HG03469 (cell line): ENCODE data around the gene DHH.

ENCODE experiments used
- ATAC-seq: cut with Tn5 transposase; IDR thresholded peaks from one replicate; pipeline ENCODE4 v1.9.1; 2021; ENCODE audit warnings: mild to moderate bottlenecking, moderate library complexity, moderate number of reproducible peaks; ENCODE audit not compliant: unreplicated experiment

The DHH gene

DNA sequence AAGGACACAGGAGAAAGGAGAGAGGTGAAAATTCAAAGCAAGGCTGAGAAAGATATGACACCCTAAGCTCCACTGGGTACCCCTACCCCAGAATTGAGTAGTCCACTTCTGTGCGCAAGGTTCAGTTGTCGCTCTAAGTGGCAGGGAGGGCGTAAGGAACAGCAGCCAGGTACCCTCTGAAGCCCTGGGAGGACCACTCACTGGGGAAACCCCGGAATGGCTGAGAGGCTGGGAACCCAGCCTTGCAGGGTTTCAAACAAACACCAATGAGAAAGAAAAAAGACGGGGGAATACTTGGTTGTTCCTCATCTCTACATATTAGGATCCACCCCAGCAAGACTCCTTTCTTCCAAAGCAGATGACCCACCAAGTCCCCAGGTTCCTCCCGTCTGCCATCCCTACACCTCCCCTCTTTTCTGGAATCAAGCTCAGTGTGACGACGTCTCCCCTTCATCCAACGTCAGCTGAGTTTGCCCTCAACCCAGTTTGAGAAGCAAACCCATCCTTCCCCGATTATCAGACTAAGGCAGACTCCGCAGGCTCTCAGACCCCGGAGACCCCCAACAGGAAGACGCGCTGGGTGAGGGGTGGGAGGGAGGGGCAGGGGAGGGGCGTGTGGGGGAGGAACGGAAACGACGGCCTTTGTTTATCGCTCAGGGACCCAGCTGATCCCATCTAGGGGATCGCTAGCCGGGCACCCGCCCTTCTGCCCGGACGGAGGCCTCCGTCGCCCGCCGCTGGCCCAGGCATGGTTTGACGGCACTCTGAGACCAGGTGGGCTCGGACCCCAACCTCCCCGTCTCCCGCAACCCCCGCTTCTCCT is 15.3 kb upstream of the DHH start:
- no peak for ATAC-seq

GRCh38 chr12:49108958-49109404 is 14.4 kb upstream of the DHH start:
- ATAC-seq, result no peak

DNA sequence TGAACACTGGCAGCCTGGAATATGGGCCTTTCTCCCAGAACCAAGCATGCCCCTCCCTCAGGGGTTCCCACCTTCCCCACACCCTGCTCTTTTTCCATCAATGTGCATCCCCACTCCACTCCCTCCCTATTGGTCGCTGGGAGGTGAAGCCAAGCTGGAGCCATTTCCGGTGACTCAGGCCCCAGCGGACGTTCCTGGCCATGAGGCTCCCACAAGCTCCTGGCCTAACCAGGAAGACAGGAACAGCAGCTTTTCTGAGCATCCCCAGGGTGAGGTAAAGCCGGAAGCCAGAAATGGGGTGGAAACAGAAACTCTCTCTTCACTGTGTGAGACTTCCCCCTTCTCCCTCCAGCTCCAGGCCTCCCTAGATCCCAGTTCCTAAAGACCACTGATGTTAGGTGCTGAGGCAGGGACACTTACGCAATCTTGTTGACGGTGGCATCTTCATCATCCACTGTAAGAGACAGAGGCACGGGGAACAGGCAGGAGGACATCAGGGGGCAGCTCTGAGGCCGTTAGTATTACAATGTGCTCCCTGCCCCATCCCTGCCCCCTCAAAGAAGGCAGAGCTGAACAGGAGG is 11.0 kb upstream of the DHH start:
- no peak for ATAC-seq

DNA sequence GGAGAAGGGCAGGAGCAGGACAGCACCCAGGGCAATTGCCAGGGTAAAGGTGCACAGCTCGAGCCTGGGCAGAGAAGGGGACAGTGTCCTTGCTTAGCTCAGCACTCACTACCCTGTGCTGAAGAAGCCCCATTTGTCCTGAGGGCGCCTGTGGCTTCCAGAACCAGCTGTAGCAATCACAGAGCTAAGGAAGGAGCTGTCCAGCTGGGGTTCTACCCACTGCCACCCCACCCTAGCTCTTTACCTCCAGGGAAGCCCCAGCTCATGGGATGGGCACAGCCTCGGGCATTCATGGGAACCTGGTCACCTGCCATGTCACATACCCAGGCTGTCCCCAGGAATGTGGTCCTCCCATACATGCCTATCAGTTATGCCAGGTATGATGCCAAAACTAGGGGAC is 10.2 kb upstream of the DHH start:
- ATAC-seq, result no peak

DNA sequence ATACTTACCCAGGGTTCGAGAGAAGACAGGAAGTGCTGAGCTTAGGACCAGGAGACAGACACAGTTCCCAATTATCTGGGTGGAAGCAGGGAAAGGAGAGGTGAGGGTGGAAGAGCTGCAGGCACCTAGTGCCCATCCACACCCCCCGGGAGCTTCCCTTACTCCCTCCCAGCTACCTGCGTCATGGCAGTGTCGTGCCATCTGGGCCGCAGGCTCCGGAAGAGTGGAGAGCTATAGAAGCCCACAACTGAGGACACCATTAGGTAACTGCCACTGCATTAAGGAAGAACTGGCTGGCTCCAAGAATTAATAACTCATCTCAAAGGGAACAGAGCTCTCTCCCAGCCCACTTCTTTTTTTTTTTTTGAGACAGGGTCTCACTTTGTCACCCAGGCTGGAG is 5.8 kb upstream of the DHH start:
- ATAC-seq, result no peak

DNA sequence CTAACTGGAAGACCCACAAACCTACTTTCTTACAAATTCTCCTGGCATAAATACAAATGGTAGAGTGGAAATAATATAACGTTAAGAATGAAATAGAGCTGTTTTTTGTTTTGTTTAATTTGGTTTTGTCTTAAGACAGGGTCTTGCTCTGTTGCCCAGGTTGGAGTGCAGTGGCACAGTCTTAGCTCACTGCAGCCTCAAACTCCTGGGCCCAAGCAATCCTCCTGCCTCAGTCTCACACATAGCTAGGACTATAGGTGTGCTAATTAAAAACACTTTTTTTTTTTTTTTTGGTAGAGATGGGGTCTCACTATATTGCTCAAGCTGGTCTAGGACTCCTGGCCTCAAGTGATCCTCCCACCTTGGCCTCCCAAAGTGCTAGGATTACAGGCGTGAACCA is 4.1 kb upstream of the DHH start:
- no peak for ATAC-seq

- no peak for ATAC-seq
Measured at GRCh38 chr12:49098035-49098451, 3.4 kb upstream of the DHH start.

DNA sequence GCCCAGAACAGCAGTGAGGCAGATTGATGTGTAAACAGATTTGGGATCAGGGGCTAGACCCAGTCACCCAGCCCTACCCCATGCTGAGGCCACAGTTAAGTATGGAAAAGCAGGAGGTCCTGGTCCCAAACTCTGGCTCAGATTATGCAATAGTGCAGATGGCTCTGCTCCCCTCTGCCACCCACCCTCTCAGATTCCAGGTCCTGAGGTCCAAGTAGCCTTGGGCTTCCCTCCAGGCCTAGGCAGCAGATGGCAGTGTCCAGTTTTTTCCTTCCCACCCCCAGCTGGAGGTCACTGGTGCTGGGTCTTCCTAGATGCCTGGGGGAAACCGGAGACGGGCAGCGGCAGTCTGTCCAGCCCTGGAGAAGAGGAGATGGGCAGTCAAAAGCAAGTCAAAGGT is 2.8 kb upstream of the DHH start:
- no peak for ATAC-seq

- ATAC-seq, result no peak
Measured at GRCh38 chr12:49094975-49095365, 369 bp upstream of the DHH start.

DNA sequence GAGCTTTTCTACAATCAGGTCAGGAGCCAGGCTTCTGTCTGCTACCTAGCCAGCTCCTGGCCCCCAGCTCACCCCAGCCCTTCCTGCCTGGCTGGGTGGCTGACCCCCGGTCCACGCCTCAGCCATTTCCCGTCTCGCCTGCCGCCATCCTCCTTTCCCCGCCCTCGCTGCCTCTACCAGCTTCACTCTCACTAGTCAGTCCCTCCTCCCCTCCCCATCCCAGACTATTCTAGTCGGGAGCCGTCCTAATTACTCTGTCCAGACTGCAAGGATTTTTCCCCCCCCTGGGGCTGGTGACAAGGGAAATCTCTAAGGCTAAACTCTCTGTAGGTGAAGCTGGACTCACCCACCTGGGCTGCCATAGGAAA is 825 bp downstream of the DHH start:
- no peak for ATAC-seq

DNA sequence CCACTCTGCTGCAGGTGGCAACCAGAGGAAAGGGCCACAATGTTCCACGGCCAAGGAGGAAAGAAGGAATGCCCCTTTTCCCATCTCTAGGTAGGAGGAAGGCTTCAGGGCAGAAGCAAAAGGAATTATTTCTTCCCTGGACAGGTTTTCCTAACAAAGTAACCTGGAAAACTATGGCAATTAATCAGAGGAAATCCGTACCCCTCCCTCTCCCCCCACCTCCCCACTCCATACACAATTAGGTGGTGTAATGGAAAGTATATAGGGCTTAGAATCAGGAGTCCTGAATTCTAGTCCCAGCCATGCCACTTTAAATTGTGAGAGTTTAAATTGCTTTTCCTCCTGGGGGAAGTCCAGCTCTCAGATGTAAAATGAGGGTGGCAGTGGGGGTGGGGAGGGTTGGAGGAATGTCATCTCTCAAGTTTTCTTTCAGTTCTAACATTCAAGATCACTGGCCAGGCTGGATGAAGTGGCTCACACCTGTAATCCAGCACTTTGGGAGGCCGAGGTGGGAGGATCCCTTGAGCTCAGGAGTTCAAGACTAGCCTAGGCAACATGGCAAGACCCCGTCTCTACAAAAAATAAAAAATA is 1.7 kb downstream of the DHH start:
- ATAC-seq, result no peak

DNA sequence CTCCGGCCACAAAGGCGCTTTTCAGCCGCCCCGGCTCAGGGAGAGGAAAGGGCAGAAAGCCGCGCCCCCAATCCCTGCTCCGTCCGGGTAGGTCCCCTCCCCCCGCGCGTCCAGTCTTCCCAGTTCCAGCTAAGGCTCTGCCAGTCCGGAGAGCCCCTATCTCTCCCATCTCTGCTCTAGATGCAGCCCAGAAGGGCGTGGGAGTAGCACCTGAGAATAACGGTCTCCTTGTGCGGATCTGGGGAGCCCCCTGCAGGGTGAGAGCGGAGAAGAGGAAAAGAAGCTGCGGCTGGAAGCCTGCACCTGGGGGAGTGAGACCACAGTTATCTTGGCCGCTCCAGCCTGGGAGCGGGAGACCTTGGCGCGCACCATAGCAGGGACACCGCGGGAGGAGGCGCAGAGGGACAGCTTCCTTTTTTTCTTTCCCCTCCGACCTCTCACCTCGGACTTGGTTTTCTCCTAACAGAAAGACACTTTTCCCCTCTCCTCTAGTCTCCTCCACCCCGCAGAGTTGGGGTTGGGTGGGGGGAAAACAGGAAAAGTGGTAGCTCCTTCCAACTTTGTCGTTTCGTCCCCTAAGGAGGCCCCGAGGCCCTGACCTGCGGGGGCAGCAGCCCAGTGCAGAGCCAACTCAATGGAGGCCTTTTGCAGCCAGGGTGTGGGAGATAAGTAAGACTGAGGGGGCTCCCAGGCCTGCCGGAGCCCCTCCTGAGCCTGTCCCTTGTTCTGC is 2.4 kb downstream of the DHH start:
- no peak for ATAC-seq

DNA sequence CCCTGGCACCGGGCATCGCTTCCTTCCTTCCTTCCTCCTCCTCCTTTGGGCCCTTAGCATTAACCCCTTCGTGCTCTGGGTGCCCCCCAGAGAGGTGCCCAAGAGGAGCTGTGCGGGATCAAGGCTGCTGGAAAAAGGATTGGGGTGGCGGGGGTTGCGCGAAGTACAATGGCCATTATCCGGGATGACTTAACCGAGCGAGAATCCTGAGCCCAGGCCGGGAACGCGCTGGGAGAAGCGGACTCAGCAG is 2.8 kb downstream of the DHH start:
- ATAC-seq, result no peak

DNA sequence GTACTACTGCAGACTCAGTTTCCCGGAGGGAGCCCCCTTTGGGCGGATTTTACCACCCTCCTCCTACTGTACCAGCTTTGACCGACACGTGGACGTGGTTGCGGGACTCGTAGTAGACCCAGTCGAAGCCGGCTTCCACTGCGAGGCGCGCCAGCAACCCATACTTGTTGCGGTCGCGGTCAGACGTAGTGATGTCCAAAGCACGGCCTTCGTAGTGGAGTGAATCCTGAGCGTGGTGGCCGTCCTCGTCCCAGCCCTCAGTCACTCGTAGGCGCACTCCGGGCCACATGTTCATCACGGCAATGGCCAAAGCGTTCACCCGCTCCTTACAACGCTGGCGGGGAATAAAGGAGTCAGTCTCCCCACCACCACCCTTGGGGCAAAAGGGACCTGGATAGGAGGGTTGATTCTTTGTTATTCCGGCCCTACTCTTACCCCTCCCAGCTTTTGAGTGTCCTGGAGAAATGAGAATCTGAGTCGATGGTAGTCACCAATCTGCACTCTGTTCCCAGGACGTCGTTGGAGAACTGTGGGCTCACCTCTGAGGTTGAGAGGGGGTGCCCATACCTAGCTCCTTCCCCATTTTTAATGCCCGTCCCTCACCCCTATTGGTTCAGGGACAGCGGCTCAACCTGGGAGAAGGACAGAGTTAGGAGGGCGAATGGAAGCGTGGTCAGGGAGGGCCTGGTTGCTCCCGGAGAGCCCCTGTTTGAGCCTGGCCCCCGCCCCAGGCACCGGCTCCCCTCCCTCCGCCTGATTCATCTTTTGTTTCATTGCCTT is 3.4 kb downstream of the DHH start:
- no peak for ATAC-seq

DNA sequence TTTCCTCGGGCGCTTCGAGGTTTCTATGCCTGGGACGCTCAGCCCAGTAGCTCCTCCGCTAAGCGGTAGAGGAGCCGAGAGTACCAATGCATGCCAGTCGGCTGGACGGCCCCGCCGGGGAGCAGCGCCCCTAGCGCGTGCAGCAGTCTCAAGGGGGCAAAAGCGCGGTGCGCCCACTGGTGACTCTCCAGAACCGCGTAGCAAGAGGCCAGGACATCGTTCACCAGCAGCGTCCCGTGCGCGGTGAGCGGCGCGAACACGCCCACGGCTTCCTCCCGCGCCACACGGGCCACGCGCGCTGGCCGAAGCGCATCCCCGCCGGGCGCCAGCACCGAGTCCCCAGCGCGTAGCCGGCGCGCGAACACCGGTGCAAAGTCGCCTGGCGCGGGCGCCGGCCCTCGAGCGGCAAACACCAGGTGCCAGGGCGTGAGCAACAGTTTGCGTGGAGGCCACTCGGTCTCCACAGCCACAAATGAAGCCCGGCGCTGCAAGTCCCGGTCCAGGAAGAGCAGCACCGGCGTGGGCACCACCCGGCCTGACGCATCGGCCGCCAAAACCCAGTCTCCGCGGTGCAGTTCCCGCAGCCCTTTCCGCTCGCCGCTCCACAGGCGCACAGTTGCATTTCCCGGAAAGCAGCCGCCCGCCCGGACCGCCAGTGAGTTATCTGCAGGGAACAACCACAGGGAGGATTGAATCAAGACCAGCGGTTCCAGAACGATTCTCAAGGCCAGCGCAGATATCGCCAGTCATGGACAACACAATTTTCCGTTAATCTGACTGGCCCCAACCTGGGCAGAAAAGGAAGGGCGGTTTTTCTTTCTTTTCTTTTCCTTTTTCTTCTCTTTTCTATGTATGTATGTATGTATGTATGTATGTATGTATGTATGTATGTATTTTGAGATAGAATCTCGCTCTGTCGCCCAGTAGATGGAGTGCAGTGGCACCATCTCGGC is 4.5 kb downstream of the DHH start:
- no peak for ATAC-seq

DNA sequence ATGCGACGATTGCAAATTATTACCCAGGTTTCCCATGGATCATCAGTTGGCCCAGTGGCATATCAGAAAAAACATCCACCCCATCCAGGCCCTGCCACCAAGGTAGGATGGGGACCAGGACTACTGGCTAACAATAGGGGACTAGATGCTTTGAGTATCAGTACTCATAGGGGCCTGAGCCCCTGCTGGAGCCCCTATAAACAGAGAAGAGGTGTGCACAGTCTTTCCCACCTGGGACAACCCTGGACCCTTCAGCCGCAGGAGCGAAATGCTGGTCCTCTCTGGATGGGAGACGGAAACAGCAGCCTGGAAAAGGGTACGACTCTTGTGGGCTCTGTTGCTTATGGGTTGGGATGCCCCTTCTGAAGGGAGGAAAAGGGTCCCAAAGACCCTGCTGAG is 5.7 kb downstream of the DHH start:
- ATAC-seq, result no peak

- ATAC-seq, result no peak
Measured at GRCh38 chr12:49088150-49088931, 6.3 kb downstream of the DHH start.

DNA sequence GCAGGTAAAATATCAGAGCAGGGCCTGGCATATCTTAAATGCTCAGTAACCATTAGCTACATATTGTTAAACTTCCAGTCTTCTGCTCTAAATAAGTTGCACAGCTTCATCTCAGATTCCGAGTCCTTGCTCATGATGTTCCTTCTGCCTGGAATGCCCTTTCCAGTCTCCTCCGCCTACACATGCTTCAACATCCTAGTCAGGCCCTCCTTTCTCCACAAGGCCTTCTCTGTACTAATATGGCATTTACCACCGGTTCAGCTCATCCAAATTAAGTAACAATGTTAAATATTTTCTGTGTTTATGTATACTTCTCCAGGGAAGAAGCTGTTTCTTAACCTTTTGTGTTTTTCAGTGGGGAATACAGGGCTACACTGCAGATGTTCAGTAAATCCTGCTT is 8.5 kb downstream of the DHH start:
- ATAC-seq, result no peak

GRCh38 chr12:49084438-49084837 is 10.2 kb downstream of the DHH start:
- ATAC-seq, result no peak
